HG02852 (cell line): Measurements from ENCODE around the gene PLCB1.

Experiments
- ATAC-seq: cut with Tn5 transposase; IDR thresholded peaks from one replicate; pipeline ENCODE4 v1.9.1; 2021; ENCODE audit warnings: mild to moderate bottlenecking, moderate library complexity; ENCODE audit not compliant: unreplicated experiment

PLCB1 gene

GRCh38 chr20:8208226-8208625, 76.2 kb downstream of the PLCB1 start:
- no peak for ATAC-seq

DNA sequence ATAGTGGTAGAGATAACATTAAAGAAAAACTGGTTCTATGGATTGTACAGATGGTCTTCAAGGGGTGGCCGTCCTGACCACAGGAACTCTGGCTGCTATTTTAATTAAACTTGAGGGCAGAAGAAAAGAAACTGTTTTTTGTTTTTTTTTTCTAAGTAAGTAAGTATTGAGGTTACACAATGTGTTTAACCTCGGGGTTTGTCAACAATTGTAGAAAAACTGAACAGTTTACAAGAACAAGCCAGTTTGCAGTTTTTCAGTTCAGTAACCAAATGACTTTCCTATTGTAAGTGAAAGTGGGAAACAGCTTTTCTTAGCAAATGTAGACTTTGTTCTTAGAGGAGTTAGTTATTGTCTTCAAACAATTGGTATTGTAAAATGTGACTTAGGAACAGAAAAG, 77.0 kb downstream of the PLCB1 start:
- no peak for ATAC-seq

- ATAC-seq, result no peak
These were observed 78.7 kb downstream of the PLCB1 start for GRCh38 chr20:8210749-8211148.

- no peak for ATAC-seq
These were observed 80.2 kb downstream of the PLCB1 start for GRCh38 chr20:8212286-8212685.

DNA sequence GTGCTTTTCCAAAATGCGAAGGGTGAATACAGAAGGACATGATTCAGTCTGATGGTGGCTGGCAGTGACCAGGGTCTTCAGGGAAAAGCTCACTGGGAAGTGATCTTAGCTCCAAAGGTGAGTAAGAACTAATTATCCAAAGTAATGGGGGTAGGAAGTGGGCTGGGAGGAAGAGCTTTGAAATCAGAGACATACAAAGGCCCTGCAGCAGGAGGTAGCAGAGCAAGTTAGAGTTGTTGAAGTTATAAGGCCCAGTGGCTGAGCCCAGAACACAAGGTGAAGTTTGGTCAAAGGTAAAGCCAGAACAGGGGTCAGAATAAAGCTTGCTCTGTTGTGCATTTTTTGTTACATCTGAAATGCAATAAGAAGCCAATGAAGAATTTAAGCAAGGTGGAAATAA, 81.2 kb downstream of the PLCB1 start:
- no peak for ATAC-seq

- ATAC-seq, result peak; percentile 79
These were observed 81.9 kb downstream of the PLCB1 start for GRCh38 chr20:8213831-8214587.

GRCh38 chr20:8215361-8215781, 83.3 kb downstream of the PLCB1 start:
- ATAC-seq, result no peak

GRCh38 chr20:8216375-8217200, 84.5 kb downstream of the PLCB1 start:
- no peak for ATAC-seq

DNA sequence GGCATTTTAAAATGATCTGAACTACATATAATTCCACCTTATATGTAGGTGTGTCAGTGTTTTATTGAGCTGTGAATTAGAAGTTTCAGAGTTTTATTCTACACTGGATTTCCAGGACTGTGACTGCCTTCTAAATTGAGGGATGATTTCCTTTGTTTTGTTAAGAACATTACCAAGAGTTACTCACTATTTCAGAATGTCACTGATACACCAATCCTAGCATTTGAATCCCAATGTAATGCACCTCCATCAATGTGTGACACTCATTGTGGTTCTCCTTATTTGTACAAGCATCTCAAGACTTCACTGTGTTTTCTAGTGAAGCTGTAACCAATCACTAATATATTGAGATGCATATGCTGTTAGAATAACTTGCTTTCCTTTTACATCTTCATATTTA, 86.8 kb downstream of the PLCB1 start:
- no peak for ATAC-seq

- no peak for ATAC-seq
These were observed 87.3 kb downstream of the PLCB1 start for GRCh38 chr20:8219403-8219802.

- no peak for ATAC-seq
These were observed 88.7 kb downstream of the PLCB1 start for GRCh38 chr20:8220716-8221115.

- ATAC-seq, result peak; percentile 67
These were observed 89.9 kb downstream of the PLCB1 start for GRCh38 chr20:8221887-8222419.

DNA sequence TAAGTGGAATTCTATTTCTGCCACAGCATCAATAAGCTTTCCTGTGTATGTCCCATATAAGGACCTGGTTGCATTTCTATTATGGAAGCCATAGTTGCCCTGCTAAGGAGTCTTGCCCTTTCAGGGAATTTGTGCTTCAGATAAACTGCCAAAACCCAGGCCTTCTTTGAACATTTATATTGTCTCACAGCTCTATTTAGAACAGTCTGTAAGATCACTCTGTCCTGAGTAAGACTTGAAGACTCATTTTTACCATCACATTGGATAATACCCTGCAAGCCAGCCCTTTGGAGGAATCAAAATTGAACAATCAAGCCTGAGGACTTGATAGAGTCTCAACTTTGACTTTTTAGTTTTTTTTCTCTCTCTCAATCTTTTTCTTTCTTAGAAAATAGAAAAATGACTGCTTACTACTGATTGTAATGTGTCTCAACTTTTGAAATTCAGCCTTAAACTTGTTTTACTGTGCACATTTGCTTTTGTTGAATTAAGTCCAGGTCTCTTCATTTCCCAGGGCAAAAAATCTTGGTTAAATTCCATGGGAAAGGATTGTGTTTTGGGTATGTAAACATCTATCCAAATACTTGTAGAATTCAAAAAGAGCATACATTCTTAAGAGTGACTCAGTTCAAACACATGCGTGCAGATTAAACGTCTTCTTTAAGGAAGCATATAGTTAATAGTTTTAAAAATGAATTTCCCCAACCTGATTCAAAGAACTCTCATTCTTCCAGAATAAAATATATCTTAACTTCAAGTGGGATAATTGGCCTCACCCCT, 91.2 kb downstream of the PLCB1 start:
- ATAC-seq, result no peak

DNA sequence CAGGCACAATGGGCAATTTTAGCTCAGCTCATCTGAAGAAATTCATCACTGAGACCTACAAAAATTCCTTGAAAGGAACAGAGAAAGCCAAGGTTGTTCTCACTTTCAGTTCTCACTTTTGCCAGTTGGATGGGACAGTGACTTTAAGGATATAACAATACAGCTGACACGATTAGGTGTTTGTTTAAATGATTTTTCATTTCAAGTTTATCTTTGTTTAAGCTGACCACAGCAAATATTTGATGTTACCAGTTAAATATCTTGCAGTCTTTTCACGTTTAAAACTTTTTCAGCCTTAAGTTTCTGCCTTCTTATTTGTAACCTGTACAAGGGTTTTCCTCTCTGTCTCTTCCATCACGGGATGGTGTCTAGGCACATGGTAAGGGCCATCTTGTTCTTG, 93.6 kb downstream of the PLCB1 start:
- no peak for ATAC-seq

DNA sequence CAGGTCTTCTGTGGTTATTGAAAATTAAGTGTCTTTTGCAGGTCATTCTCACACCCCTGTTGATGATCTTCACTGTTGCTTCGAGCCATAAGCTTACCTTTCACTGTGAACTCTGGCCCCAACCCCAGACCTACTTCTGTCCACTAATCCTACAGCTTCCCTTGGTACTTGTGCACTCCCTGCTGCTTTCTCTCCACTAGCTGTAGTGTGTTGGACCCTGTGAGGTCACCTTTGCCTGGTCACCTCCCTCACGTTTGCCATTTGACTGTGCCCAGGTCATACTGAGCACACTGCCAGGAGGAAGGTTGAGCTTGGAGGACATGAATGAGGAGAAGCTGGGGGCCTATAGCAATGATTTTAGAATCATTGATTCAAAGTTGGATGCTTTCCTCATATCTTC, 94.0 kb downstream of the PLCB1 start:
- no peak for ATAC-seq

- ATAC-seq, result no peak
These were observed 95.2 kb downstream of the PLCB1 start for GRCh38 chr20:8227293-8227692.

DNA sequence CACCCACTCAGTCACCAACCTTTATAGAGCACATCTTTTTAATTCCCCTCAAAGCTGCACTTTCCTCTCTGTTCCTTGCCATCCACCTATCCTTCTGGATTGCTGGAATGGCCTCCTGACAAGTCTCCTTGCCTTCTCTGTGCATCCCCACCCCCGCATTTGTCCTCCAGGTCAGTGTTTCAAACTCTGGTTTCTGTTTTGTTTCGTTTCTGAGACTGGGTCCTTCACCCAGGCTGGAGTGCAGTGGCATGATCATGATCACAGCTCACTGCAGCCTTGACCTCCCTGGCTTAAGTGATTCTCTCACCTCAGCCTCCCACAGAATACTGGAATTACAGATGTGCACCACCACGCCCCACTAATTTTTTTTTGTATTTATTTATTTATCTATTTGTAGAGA, 96.2 kb downstream of the PLCB1 start:
- ATAC-seq, result no peak

GRCh38 chr20:8229090-8229489, 97.0 kb downstream of the PLCB1 start:
- no peak for ATAC-seq

- ATAC-seq, result no peak
These were observed 99.0 kb downstream of the PLCB1 start for GRCh38 chr20:8231038-8231437.

DNA sequence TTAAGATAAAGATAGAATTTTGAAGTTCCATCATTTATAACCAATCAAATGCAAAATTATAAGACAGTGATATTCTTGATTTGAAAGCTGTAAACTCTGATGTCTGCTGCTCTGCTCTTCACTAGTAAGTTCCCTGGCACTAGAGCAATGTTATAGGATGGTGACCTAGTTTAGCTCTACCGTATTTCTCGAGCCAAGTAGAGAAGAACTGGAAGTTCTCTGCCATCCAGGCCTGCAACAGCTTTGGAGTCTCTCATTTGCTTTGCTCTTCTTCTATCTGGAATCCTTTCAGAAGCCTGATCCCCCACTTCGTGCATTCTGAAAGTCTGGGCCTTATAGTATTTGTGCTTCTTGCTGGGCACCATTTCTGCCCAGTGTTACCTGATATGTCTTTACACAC, 100.3 kb downstream of the PLCB1 start:
- no peak for ATAC-seq

GRCh38 chr20:8234580-8234979, 102.5 kb downstream of the PLCB1 start:
- no peak for ATAC-seq
